Measurements from ENCODE around the gene RECK. TPM values are rescaled to one million over a fixed set of nuclear protein-coding genes. Genes with fewer than 3 reads are reported as not detected.

Gene RECK
- total and polyA plus RNA-seq, 7 donors = 1.4 to 8.0 (median 2.0) TPM

- no peak for ATAC-seq
- no peak overlapping the region for H3K4me3 ChIP-seq
- no peak overlapping the region for H3K27ac ChIP-seq
- H3K9me3 ChIP-seq = no peaks in the 10 kb centered on the region
- 40 to 58% (median 45%) methylated on average over 4 of the region's 4 CpGs for WGBS, 3 donors
- intact Hi-C loops (cut with DNase I) = no loop called here
- H3K36me3 ChIP-seq (ENCODE audit: insufficient read depth in 1 of 2, low read depth in 1 of 2) = no peaks in the 10 kb centered on the region
- H3K27me3 ChIP-seq (ENCODE audit: insufficient read depth in 3 of 3, low read length in 2 of 3) = no peaks in the 10 kb centered on the region
- peak in 1 of 2 donors; percentile 34 for DNase-seq
- no peak for TF ChIP-seq CTCF (IDR thresholded peaks at IDR 0.05)
- peaks cover 7% of the 10 kb centered on the region for H3K4me1 ChIP-seq
Measured at GRCh38 chr9:36149197-36149596, 112.5 kb downstream of the RECK start.

- H3K4me1 ChIP-seq = peaks cover 7% of the 10 kb centered on the region
Measured at GRCh38 chr9:36150574-36151315, 114.0 kb downstream of the RECK start.

GRCh38 chr9:36151316-36152210 lies 114.8 kb downstream of the RECK start:
- intact Hi-C loops (cut with DNase I) = no loop called here
- Histone ChIP-seq H3K4me1 (peaks cover 7% of the 10 kb centered on the region), H3K4me3 (no peak overlapping the region), H3K36me3 (ENCODE audit: insufficient read depth in 1 of 2, low read depth in 1 of 2) (no peaks in the 10 kb centered on the region), H3K9me3 (peaks cover 1% of the 10 kb centered on the region), H3K27me3 (ENCODE audit: insufficient read depth in 3 of 3, low read length in 2 of 3) (no peaks in the 10 kb centered on the region), H3K27ac (no peak overlapping the region)
- WGBS, 3 donors = 79 to 84% (median 80%) methylated on average over 14 of the region's 14 CpGs
- TF ChIP-seq CTCF (IDR thresholded peaks at IDR 0.05) = no peak
- ATAC-seq (peak in 3 of 4 donors; percentile 28 to 39 (median 35)), DNase-seq (peak; percentile 54 to 75)

More at GRCh38 chr9:36150574-36151315, 114.0 kb downstream of the RECK start:
- no peak for TF ChIP-seq CTCF (IDR thresholded peaks at IDR 0.05)
- WGBS, 3 donors = 60 to 69% (median 68%) methylated on average over 4 of the region's 4 CpGs
- no peaks in the 10 kb centered on the region for H3K9me3 ChIP-seq
- ATAC-seq = no peak
- H3K27me3 ChIP-seq (ENCODE audit: insufficient read depth in 3 of 3, low read length in 2 of 3) = no peaks in the 10 kb centered on the region
- intact Hi-C loops (cut with DNase I) = no loop called here
- no peak overlapping the region for H3K4me3 ChIP-seq
- H3K27ac ChIP-seq = no peak overlapping the region
- no peaks in the 10 kb centered on the region for H3K36me3 ChIP-seq (ENCODE audit: insufficient read depth in 1 of 2, low read depth in 1 of 2)
- peak in 1 of 2 donors; percentile 8 for DNase-seq

- 91 to 93% (median 91%) methylated on average over 9 to 10 of the region's 10 CpGs for WGBS, 3 donors
- TF ChIP-seq CTCF (IDR thresholded peaks at IDR 0.05) = no peak
- Histone ChIP-seq H3K36me3 (ENCODE audit: insufficient read depth in 1 of 2, low read depth in 1 of 2) (no peaks in the 10 kb centered on the region), H3K4me3 (no peak overlapping the region), H3K27ac (no peak overlapping the region), H3K9me3 (peaks cover 4% of the 10 kb centered on the region), H3K4me1 (peaks cover 7% of the 10 kb centered on the region), H3K27me3 (ENCODE audit: insufficient read depth in 3 of 3, low read length in 2 of 3) (no peaks in the 10 kb centered on the region)
- no peak for DNase-seq
- no peak for ATAC-seq
- intact Hi-C loops (cut with DNase I) = no loop called here
Measured at GRCh38 chr9:36152741-36153438, 116.2 kb downstream of the RECK start.

Measured in psoas muscle (tissue), 8 donors.